GM19099 (cell line): ENCODE data around the gene PHLDB1.

ENCODE experiments used
- POLR2A ChIP-seq: IDR thresholded peaks from 3 replicates; pipeline ENCODE4 v1.6.1; 2011; ENCODE audit warnings: low read depth; ENCODE audit not compliant: insufficient read length; ENCODE audit errors: extremely low read depth

The PHLDB1 gene

DNA sequence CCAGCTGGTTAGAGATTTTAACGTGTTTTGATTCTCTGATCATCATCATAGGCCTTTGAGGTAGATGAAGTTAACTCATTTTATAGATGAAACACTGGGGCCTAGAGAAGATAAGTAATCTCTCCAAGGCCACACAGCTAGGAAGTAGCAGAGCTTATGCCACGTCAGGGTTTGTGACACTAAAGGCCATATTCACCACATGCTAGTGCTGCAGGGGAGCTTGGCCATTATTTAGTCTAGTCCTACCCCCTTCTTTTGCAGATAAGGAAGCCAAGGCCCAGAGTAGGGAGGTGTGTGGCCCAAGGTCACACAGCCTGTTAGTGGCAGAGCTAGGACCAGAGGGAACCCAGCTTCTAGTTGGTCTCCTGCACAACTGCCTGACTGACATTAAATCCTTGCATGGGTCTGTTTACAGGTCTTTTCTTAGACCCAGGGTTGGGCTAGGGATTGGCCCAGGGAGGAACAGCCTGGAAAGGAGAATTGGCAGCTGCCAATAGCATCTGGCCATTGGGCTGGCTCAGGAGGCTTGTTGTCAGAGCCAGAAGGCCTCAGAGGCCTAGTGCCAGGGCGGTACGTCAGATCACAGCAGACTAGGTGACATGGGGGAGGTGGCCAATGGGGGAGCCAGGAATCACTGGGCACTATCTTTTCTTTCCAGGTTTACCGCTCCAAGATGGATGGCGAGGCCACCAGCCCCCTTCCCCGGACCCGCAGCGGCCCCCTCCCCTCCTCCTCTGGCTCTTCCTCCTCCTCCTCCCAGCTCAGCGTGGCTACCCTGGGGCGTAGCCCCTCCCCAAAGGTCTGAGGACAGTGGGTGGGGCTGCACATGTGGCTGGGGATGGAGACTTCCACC lies 36.0 kb downstream of the PHLDB1 start:
- no peak for TF ChIP-seq POLR2A

DNA sequence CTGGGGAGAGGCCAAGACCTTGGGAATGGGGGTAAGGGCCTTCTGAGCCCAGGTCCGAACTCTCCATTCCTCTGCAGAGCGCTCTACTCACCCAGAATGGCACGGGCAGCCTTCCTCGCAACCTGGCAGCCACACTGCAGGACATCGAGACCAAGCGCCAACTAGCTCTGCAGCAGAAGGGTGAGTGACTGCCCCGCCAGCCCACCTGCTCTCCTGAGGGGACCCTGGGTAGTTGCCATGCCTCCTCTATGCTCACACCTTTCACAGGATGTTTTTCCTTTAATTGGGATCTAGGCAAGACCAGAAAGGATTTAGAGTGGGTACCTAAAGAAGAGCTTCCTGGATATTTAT lies 36.6 kb downstream of the PHLDB1 start:
- no peak for TF ChIP-seq POLR2A

DNA sequence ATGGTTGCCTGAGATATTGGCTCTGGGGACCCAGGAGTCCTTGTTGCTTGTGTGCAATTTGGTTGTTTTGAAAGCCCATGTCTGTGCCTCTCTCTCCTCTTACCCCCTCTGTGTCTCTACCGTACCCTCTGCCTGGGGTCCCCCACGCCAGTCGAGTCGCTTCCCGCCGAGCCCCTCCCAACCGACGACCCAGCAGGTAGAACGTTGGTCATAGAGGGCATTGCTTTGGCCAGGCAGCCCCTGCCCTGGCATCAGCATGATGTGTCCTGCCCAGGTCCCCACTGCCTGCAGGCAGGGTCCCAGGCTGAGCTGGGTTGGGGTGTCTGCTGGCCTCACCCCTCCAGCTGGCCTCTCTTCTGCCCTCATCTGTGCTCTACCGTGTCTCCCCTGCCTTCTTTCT lies 37.1 kb downstream of the PHLDB1 start:
- no peak for TF ChIP-seq POLR2A

DNA sequence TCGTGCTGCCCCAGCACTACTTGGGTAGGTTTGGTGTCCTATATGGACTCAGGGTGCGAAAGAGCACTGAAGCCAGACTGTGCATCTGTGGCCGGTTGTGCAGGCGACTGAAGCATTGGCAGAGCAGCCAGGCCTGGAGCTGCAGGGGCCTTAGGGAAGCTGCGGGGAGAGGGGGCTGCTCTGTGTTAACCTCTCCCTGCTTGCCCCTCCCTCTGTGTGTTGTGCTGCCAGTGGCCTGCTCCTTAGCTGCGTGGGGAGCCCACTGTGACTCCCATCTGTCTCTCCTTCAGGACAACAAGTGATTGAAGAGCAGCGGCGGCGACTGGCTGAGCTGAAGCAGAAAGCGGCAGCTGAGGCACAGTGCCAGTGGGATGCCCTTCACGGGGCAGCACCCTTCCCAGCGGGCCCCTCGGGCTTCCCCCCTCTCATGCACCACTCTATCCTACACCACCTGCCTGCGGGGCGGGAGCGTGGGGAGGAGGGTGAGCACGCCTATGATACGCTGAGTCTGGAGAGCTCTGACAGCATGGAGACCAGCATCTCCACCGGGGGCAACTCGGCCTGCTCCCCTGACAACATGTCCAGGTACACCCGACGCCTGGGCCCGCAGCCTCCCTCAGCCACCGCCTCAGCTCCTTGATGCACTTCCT lies 37.8 kb downstream of the PHLDB1 start:
- TF ChIP-seq POLR2A: no peak

DNA sequence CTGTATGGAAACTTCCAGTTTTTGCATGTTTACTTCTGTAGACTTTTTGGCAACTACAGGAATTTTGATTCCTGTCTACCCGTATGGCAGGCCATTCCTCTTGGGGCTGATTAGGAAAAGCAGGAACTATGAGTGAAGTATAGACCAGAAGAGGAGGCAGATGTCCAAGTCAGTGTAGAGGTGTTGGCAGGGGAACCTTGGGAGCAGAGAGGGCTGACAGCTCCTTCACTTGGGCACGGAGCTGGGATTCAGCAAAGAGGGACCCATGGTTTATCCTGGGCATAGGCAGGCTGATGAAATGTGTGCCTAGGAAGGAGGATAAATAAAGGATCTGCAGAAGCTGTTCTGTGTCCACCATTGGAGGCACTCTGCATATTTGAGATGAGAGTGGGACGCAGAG lies 39.0 kb downstream of the PHLDB1 start:
- no peak for TF ChIP-seq POLR2A

DNA sequence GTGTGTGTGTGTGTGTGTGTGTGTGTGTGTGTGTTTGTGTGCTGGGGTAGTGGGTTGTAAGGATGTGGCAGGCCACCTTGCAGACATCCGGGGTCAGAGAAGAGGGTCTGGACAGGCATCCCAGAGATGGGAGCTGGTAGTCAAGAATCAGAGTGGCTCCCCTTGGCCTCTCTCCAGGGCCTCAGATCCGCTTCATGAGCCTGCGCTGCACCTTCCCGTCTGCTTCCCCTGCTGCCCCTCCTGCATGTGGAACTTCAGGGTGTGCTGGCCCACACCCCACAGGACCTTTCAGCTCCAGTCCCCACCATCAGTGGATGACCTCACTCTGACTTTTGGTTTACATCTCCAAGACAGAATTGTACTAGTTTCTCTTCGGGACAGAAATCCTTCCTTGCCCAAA lies 40.9 kb downstream of the PHLDB1 start:
- no peak for TF ChIP-seq POLR2A

DNA sequence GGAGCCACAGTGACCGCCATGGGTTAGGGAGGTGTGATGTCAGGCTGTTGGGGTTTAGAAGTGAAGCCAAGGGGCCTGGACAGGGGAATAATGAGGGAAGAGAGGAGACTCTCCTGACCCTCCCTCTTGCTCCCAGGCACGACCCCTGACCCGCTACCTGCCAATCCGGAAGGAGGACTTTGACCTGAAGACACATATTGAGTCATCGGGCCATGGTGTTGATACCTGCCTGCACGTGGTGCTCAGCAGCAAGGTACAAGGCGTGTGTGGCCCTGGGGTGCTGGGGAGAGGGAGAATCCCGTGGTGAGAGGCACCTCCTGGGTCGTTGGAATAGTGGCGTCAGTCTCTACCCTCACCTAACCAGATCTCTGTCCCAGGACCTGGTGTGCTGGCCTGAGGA lies 42.5 kb downstream of the PHLDB1 start:
- TF ChIP-seq POLR2A: no peak

DNA sequence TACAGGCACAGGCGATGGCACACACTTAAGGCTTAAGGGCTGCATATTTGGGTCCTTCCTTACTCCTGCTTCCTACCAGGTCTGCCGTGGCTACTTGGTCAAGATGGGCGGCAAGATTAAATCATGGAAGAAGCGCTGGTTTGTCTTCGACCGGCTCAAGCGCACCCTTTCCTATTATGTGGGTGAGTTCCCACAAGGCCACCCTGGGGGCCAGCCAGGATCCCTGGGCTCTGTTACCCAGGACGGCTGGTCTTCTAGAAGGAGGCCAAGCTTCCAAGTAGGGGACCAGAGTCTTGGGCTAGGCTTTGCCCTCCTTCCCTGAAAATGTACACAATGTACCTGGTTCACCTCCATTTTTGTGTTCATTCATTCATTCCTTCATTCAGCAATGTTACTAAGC lies 43.0 kb downstream of the PHLDB1 start:
- no peak for TF ChIP-seq POLR2A

DNA sequence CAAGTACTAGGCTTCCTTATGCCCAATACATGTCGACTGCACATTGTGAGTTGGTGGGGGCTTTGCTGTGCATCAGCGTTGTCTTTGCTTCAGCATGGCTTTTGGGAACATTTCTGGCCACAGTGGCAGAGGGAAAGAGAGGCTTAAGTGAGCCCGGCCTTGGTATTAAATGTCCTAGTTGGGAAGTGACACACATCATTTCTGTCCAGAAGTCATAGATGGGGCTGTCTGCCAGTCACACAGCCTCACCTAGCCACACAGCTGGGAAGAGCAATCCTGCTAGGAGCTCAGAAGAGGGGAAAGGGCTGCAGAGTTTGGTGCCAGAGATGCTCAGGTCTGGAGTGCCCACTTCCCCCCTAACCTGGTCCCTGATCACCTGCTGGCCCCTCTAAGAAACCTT lies 44.4 kb downstream of the PHLDB1 start:
- TF ChIP-seq POLR2A: no peak

DNA sequence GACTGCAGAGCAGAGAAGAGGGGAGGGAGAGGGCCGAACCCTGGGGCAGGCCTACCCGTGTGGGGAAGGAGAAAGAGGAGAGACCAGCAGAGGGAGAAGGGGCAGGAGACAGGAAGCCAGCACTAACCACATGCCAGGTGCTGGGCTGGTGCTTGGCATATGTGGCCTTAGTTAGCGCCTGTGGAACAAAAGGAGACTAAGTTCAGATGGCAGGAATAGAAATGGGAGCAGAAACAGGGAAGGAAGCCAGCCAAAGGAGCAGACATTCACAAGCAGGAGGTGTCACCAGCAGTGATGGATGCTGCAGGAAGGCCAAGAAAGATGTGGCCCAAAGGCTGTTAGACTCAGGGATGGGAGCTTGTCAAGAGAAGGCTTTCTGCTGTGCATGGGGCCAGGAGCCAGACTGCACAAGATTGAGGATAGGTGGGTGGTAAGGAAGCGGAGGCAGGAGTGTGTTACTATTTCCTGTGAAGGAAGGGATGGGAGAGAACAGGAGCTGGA lies 45.3 kb downstream of the PHLDB1 start:
- TF ChIP-seq POLR2A: no peak

DNA sequence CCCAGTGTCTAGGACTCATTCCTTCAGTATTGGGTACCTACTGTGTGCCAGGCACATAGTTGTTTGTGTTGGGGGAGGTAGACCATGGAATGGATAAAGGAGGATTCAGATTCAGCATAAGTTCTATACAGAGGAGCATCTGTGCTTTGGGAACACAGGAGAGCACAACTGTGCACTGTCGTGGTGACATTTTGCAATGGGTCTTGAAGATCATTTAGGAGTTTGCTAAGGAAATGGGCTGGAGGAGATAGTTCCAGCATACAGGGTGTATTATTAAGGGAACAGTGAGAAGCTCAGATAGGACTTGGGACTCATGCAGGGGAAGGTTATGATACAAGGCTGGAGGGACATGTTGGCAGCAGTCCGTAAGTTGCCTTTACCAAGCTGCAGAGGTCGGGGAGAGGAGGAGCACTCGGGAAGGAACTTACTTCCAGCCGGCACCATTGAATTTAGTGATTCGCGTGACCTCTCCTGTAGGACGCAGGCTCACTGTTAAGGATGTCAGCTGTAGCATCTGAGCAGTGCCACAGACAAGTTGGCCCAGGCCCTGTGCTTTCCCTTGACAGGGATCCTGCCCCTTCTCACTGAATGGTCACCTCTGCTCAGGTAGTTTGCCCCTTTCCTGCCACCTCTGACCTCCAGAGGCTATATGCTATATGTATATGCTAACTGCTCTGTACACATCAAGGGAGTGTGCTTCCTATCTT lies 46.4 kb downstream of the PHLDB1 start:
- TF ChIP-seq POLR2A: no peak

DNA sequence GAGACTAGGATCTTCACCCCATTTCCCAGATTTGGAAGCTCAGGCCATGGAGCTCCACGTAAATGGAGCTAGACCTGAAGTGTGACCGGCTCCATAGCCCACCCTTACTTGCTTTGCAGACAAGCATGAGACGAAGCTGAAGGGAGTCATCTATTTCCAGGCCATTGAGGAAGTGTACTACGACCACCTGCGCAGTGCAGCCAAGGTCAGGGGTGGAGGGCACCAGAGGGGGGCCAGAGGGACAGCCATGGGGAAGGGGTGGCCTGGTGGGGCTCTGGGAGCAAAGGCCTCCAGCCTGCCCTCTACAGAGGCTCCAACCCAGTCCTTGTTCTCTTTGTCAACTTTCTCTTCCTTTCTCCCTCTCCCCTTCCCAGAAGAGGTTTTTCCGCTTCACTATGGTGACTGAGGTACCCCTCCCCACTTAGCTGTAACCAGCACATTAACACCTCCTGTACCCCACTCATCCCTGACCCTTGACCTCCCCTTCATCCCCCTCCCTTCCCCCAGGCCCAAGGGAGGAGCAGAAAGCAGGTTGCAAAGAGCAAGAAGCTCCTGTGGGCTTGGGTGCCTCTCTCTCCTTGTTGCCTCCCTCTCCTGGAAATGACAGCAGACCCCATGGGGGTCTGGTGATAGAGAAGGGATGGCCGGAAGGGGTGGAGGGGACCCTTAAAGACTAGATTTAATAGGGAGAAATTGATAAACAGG lies 48.2 kb downstream of the PHLDB1 start:
- no peak for TF ChIP-seq POLR2A

DNA sequence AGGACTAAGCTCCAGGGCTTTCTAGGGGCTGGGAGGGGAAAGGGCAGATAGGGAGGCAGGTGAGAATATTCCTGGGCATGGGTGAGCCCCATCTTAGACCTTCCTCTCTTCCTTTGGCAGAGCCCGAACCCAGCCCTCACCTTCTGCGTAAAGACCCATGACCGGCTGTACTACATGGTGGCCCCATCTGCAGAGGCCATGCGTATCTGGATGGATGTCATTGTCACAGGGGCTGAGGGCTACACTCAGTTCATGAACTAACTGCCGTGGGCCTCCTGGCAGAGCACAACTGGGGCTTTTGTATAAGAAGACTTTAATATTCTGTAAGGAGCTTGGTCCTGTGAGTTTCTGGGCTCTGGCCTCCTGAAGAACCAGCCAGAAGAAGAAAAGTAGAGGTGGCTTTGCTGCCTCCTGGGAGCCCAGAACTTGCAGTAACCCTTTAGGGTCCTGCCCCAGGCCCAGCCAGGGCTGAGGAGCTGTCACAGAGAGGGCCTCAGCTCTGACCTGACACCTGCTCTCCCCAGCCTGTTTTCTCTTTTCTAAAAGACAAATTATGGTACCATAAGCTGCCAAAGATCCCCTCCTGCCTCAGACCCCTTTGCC lies 49.2 kb downstream of the PHLDB1 start:
- no peak for TF ChIP-seq POLR2A

DNA sequence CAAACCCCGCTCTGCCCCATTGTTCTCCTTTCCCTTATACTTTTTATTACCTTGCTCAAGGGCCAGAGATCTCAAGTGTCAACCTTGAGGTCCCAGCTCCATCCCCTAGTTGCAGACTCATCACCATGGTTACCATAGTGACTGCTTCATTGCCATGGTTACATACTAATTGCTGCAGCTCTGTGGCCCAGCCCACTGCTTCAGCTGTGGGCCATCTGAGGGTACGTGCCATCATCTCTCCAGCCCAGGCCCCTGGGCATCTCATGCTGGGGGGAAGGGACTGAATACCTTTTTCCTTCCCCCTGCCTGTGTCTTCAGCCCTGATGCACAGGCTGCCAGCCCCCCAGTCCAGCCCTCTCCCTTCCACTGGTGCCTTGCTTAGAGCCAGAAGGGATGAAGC lies 49.8 kb downstream of the PHLDB1 start:
- no peak for TF ChIP-seq POLR2A

DNA sequence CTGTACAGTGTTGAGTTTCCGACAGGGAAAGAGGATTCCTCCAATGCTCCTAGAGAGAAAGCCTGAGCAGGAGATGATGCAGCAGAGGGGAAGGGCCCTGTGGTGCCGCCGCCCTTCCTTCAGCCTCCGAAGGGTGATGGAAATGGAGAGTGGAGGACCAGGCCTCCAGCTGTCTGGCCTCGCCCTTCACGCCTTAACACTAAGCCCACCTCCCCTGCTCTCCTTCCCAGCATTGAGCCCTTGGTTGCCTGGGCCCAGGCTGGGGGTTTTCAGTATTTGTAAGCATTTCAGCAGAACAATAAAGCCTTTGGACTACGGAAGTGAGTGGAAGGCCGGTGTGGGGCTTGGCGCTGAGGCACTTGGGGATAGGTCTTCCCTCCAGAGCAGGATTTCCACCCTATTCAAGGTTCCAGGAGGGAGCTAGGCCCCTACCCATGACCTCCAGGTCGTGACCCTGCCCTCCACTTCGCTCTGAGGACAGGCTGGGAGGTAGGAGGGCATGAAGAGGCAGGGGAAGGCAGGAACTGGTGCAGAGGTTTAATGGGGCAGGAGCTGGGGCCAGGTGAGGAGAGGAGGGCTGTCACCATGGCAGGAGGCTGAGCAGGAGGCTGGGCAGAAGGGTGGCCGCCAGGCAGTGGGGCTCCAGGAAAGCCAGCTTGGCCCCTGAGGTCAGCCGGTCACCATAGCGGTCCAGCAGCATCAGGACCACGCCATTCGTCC lies 50.5 kb downstream of the PHLDB1 start:
- TF ChIP-seq POLR2A: no peak
